Caki2 (cell line): ENCODE measurements around the gene THSD8. TPM values are rescaled to one million over a fixed set of nuclear protein-coding genes. Genes with fewer than 3 reads are reported as not detected.
A peak's percentile ranks its signal among the peaks of the same experiment; 100 is the strongest.
"Not testable (repeated sequence)": the region's sequence is repeated elsewhere in the genome, so short reads cannot be mapped to it uniquely, and the experiment has no call there.

Source experiments
- DNase-seq: peaks from one replicate; pipeline ENCODE4 v3.0.0-alpha.2; 2015; ENCODE audit warnings: low read depth
- in situ Hi-C: cut with HindIII; loops from 2 replicates; pipeline ENCODE4 v1.10.0; 2016; ENCODE audit warnings: low sequenced_read_pairs, low pct_unique_long_range_greater_than_20kb, mixed read lengths
- total RNA-seq: library from RNA; depleted of rRNA; stranded (reverse); fragments of >200 nt; shearing (Covaris generic); gene quantifications from 2 replicates; pipeline ENCODE4 v1.2.3, GENCODE V29; 2014; ENCODE audit warnings: low replicate concordance

THSD8 gene
- total RNA-seq, 1 experiment from 2014 or later, result not detected

DNA sequence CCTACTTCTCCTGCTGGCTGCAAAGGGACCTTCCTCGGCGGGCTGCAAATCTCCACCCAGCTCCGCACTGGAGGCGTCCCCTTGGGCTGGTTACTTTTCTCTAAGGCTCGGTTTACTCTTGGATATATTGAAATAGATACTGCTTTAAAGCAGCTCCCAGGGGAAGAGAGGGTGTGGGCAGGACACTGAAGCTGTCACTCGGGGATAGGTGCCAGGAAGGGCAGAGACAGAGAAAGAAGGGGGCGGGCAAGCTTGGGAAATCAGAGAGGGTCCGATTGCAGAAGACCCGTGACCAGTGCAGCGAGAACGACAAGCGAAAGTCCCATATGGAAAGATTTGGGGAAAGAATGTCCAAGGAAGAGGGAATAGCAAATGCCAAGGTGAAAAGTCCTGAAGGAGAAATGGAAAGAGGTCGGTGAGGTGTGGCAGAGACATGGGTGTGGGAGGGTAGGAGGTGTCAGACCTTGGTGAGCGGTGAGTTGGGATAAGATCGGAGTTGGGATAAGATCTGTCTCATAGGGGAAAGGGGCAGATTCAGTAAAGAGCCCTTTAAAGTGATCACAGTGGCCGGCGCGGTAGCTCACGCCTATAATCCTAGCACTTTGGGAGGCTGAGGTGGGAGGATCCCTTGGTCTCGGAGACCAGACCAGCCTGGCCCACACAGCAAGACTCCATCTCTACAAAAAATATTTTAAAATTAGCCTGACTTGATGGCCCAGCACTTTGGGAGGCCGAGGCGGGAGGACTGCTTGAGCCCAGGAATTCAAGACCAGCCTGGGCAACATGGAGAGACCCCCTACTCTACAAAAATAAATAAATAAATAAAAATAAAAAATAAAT lies 618 bp downstream of the THSD8 start:
- in situ Hi-C loops, result no loop called here
- no peak for DNase-seq

DNA sequence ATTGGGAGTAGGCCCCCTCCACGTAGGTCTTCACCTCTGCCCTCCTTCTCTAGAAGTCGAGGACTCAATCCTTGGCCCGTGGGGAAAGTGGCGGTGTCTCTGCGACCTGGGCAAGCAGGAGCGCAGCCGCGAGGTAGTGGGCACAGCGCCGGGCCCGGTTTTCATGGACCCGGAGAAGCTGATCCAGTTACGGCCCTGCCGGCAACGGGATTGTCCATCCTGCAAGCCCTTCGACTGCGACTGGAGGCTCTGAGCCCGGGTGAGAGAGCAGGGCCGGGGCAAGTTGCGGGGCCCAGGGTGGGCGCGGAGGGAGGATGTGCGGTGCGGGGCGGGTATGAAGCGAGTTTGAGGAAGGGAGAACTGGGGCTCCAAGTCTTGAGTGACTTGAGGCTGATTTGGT lies 2.2 kb downstream of the THSD8 start:
- DNase-seq, result no peak
- in situ Hi-C loops, result no loop called here

DNA sequence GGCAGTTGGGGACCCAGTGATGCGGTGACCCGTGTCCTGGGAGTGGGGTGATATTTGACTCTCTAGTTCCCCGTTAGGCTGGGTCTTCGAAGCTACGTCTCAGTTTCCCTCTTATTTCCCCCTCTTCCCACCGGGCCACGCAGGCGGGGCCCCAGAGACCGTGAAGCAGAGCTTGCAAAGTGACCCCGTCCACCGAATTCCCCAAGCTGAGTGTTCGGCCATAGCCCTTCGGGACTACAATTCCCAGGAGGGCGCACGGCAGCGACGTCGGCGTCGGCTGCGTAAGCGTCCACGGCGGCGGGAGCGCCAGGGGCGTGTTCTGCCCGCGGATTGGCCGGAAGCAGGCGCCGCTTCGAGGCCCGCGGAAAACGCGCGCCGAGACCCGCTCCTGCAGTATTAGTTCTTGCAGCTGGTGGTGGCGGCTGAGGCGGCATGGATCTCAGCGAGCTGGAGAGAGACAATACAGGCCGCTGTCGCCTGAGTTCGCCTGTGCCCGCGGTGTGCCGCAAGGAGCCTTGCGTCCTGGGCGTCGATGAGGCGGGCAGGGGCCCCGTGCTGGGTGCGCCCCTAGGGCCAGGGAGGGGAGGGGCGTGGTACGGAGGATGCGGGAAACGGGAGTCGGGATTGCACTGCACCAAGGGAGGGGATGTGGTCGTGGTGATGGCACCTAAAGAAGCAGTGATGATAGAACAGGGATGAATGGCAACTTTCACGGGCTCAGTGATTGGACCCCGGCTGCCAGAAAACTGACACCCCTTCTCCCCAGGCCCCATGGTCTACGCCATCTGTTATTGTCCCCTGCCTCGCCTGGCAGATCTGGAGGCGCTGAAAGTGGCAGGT lies 4.6 kb downstream of the THSD8 start, which contains the start of gene RNASEH2A:
Gene RNASEH2A, plus strand, starts transcription at position 343 of the 840 bp plus-strand sequence. Its CDS starts 90 bp downstream, at position 433.
- DNase-seq, result peak; percentile 85
- in situ Hi-C loops, result no loop called here

DNA sequence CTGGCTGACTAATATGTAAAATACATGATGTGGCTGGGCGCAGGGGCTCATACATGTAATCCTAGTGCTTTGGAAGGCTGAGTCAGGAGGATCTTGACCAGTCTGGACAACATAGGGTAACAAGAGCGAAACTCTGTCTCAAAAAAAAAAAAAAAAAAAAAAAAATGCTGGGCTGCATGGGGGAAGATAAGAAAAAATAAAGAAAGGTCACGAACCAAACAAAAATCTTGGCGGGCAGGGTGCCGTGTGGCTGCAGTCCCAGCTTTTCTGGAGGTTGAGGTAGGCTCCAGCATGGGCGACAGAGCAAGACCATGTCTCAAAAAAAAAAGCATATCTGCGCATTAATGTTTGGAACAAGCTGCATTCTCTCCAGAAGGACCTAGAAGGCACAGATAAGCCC lies 13.2 kb downstream of the THSD8 start:
- DNase-seq, result no peak
- in situ Hi-C loops, result no loop called here

GRCh38 chr19:12817188-12817587 lies 15.3 kb downstream of the THSD8 start:
- DNase-seq, in situ Hi-C loops: not testable (repeated sequence)

- in situ Hi-C loops, DNase-seq: not testable (repeated sequence)
Observed at GRCh38 chr19:12817810-12818209, 15.9 kb downstream of the THSD8 start.

- no peak for DNase-seq
- in situ Hi-C loops, result no loop called here
Observed at GRCh38 chr19:12821761-12822160, 19.9 kb downstream of the THSD8 start.

GRCh38 chr19:12825254-12826131 lies 23.6 kb downstream of the THSD8 start:
- in situ Hi-C loops, result no loop called here

GRCh38 chr19:12828494-12828893 lies 26.6 kb downstream of the THSD8 start:
- in situ Hi-C loops, result no loop called here
- no peak for DNase-seq

More at GRCh38 chr19:12825254-12826131, 23.6 kb downstream of the THSD8 start:
- DNase-seq, result no peak

GRCh38 chr19:12833418-12833737 lies 31.5 kb downstream of the THSD8 start:
- in situ Hi-C loops, result no loop called here
- no peak for DNase-seq

GRCh38 chr19:12833738-12834565 lies 32.1 kb downstream of the THSD8 start:
- in situ Hi-C loops, result no loop called here
- no peak for DNase-seq

DNA sequence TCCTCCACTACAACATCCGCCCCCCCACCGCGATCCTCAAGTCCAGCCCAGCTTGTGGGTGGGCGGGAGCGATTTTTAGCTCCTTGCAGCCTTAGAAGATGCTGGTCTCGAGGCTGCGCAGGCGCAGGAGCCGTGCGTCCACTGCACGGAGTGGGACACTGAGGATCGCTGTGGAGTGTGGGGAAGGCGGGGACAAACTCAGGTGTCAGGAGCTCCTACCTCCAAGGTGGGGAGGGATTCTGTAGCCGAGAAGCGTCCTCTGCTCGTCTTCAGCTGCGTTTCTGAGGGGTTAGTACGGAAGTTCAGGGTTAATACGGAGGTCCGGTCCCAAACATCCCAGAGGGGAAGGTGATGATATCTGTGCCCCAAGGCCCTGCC lies 32.7 kb downstream of the THSD8 start, which contains the start of gene RTBDN:
Gene RTBDN, minus strand, starts transcription at position 14 of the 378 bp plus-strand sequence. CDS start 4,600 bp downstream, outside the sequence.
- in situ Hi-C loops, result no loop called here
- no peak for DNase-seq

DNA sequence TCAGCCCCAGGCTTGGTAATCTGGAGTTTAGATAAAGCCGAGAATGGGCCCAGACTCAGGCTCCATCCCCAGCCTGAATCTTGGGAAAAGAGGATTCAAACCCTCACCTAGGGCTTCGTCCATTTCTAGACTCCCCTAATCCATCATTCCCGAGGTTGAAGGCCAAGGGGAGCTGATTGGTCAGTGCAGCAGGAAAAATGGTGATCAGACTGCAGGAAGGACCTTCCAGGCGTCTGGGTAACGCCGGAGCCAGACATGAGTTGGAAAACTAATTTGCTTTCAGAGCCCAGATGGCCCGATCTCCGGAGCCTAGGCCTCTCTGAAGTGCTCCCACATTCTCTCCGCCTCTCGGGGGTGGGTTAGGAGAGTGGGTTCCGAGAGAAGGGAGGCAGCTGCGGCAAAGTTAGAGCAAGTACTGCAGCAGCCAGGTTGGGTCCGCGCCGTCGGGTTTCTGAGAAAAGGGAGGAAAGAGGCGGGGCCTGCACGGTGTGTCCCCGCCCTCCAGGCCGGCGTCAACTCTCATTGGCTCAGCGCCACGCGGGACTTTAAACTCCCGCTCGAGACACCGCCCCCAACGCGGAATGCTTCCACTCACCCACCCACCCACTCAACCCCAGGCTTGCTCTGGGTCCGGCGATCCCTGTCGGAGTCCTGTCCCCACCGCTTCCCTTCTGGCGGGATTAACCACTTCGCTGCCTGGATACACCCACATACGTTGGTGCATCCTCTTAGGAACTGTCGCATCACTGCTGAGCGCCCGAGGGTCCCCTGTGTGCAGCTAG lies 33.3 kb downstream of the THSD8 start:
- DNase-seq, result no peak
- in situ Hi-C loops, result no loop called here

DNA sequence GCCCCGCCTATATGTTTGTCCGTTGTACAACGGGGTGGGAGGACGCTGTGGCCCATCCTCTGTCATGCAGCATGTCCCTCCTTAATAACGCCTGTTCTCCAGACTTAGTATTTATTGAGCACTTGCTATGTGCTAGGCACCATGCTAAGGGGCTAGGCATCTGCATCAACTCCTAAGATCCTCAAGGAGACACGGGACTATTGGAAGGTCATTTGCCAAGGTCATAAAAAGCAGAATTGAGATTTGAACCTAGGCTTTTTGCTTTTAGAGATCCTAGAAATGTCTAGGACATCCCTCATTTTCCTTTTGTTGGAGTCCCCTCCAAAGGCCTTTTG lies 34.6 kb downstream of the THSD8 start:
- in situ Hi-C loops, result no loop called here
- DNase-seq, result no peak

- in situ Hi-C loops, result no loop called here
- no peak for DNase-seq
Observed at GRCh38 chr19:12837225-12837624, 35.4 kb downstream of the THSD8 start.

DNA sequence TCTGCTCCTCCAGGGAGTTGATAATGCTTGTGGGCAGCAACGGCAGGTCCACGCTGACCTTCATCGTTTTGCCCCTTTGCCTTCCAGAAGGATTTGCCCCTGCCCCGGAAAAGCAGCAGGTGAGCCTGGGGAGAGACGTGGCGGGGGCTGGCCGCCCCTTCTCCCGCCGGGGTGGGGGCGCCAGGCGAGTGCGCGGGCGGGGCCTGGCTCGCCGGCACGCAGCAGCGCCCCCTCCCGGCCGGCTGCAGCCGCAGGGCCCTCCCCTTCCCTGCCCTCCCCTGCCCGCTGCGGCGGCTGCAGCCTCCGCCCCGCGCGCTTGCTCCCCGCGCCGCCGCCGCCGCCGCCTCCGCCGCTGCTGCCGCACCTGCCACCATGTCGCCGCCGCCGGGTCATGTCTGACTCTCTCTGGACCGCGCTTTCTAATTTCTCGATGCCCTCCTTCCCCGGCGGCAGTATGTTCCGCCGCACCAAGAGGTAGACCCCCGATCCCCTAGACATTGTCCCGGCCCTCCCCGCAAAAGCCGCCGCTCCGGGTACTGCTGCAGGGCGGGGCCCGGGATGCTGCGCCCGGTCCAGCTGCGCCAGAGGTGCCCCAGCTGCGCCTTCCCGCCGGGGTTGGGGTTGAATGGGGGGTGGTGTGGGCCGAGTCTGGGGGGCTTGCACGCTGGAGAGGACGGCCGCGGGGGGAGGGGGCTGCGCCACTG lies 36.5 kb downstream of the THSD8 start, which contains the start of gene MAST1:
Gene MAST1, plus strand, starts transcription at position 334 of the 704 bp plus-strand sequence. Its CDS starts 58 bp downstream, at position 392.
- in situ Hi-C loops, result no loop called here
- peak; percentile 51 for DNase-seq
